Fibroblast of upper back skin (primary cell): ENCODE data around the gene OR51Q1.
A peak's percentile ranks its signal among the peaks of the same experiment; 100 is the strongest.

Source experiments
- DNase-seq: peaks from one replicate; pipeline ENCODE4 v3.0.0-alpha.2; 2013

The OR51Q1 gene

GRCh38 chr11:5421811-5422210 lies at the start of gene OR51Q1:
Gene OR51Q1, plus strand, starts transcription at chr11:5422111. Its CDS starts 90 bp downstream, at chr11:5422201.
- DNase-seq = no peak

GRCh38 chr11:5380740-5381342 lies 41.1 kb upstream of the OR51Q1 start:
- DNase-seq = peak; percentile 64

GRCh38 chr11:5383576-5383975 lies 38.3 kb upstream of the OR51Q1 start, which contains the start of gene OR51M1:
Gene OR51M1, plus strand, starts transcription at chr11:5383812. Its CDS starts 5,587 bp downstream, at chr11:5389399.
- DNase-seq = no peak

GRCh38 chr11:5384335-5384734 lies 37.6 kb upstream of the OR51Q1 start:
- DNase-seq = no peak

- DNase-seq = no peak
Observed at GRCh38 chr11:5390210-5390609, 31.7 kb upstream of the OR51Q1 start.

GRCh38 chr11:5394091-5394490 lies 27.8 kb upstream of the OR51Q1 start:
- DNase-seq = no peak

- no peak for DNase-seq
Observed at GRCh38 chr11:5398936-5399335, 23.0 kb upstream of the OR51Q1 start.

GRCh38 chr11:5405173-5405572 lies 16.7 kb upstream of the OR51Q1 start:
- DNase-seq = no peak

GRCh38 chr11:5420993-5421392 lies 918 bp upstream of the OR51Q1 start:
- no peak for DNase-seq

- DNase-seq = no peak
Observed at GRCh38 chr11:5423131-5423530, 1.2 kb downstream of the OR51Q1 start.

- DNase-seq = no peak
Observed at GRCh38 chr11:5441414-5441813, 19.5 kb downstream of the OR51Q1 start, which contains the start of gene OR51I1. Gene OR51I1, minus strand, starts transcription at chr11:5441514. Its CDS starts 0 bp downstream, at chr11:5441514.

GRCh38 chr11:5443835-5444393 lies 22.0 kb downstream of the OR51Q1 start:
- DNase-seq = no peak

GRCh38 chr11:5449023-5449422 lies 27.1 kb downstream of the OR51Q1 start, which contains the start of gene OR51I2:
Gene OR51I2, plus strand, starts transcription at chr11:5449323. Its CDS starts 4,166 bp downstream, at chr11:5453489.
- DNase-seq = no peak

GRCh38 chr11:5449432-5449831 lies 27.5 kb downstream of the OR51Q1 start:
- no peak for DNase-seq

GRCh38 chr11:5460983-5461621 lies 39.2 kb downstream of the OR51Q1 start:
- DNase-seq = no peak

GRCh38 chr11:5467527-5467926 lies 45.6 kb downstream of the OR51Q1 start:
- no peak for DNase-seq
